Nephron progenitor cell (in vitro differentiated cells): Measurements from ENCODE around the gene RHBDF2.

Source experiments
- DNase-seq: peaks from one replicate; pipeline ENCODE4 v3.0.0; 2021
- H3K27ac Mint-ChIP-seq: 2 replicates; pipeline ENCODE4 v1.8.0; 2021; ENCODE audit warnings: mild to moderate bottlenecking, moderate library complexity, mixed read lengths
- H3K27me3 Mint-ChIP-seq: 2 replicates; pipeline ENCODE4 v1.8.0; 2021; ENCODE audit warnings: mild to moderate bottlenecking, low read depth, mixed read lengths; ENCODE audit not compliant: poor library complexity
- H3K36me3 Mint-ChIP-seq: 2 replicates; pipeline ENCODE4 v1.8.0; 2021; ENCODE audit warnings: low read depth, mixed read lengths
- H3K4me1 Mint-ChIP-seq: 2 replicates; pipeline ENCODE4 v1.8.0; 2021; ENCODE audit warnings: mixed read lengths
- H3K4me3 Mint-ChIP-seq: 2 replicates; pipeline ENCODE4 v1.8.0; 2021; ENCODE audit warnings: mild to moderate bottlenecking, moderate library complexity, mixed read lengths
- H3K9me3 Mint-ChIP-seq: 2 replicates; pipeline ENCODE4 v1.8.0; 2021; ENCODE audit warnings: mild to moderate bottlenecking, moderate library complexity, mixed read lengths
- TF ChIP-seq, protein P1 (sequence below): fragments of 200-600 bp; sonication (generic); IDR thresholded peaks from 2 replicates; pipeline ENCODE4 v1.5.0; 2021; ENCODE audit warnings: antibody characterized with exemption

RHBDF2 gene

DNA sequence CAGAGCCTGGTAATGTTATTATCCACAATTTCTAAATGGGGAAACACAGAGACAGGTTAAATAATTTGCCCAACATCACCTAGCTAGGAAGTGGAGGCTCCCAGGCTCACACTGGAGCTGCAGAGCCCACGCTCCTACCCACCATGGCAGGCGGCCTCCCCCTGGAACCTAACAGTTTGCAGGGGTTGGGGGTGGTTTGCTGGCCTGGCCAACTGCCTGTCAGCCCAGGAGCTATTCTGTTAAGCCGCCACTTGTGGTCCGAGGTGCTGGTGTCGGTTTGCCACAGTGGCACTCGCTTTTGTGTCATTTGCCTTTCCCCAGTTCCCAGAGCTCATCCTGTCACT, 42.2 kb upstream of the RHBDF2 start:
- Mint-ChIP-seq H3K36me3 (no peaks in the 10 kb centered on the region), H3K9me3 (no peaks in the 10 kb centered on the region), H3K4me3 (no peak overlapping the region), H3K4me1 (peaks cover 59% of the 10 kb centered on the region), H3K27ac (no peak overlapping the region), H3K27me3 (peaks cover 70% of the 10 kb centered on the region)
- DNase-seq, result no peak
- TF ChIP-seq, protein P1, sequence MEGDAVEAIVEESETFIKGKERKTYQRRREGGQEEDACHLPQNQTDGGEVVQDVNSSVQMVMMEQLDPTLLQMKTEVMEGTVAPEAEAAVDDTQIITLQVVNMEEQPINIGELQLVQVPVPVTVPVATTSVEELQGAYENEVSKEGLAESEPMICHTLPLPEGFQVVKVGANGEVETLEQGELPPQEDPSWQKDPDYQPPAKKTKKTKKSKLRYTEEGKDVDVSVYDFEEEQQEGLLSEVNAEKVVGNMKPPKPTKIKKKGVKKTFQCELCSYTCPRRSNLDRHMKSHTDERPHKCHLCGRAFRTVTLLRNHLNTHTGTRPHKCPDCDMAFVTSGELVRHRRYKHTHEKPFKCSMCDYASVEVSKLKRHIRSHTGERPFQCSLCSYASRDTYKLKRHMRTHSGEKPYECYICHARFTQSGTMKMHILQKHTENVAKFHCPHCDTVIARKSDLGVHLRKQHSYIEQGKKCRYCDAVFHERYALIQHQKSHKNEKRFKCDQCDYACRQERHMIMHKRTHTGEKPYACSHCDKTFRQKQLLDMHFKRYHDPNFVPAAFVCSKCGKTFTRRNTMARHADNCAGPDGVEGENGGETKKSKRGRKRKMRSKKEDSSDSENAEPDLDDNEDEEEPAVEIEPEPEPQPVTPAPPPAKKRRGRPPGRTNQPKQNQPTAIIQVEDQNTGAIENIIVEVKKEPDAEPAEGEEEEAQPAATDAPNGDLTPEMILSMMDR, result no peak

DNA sequence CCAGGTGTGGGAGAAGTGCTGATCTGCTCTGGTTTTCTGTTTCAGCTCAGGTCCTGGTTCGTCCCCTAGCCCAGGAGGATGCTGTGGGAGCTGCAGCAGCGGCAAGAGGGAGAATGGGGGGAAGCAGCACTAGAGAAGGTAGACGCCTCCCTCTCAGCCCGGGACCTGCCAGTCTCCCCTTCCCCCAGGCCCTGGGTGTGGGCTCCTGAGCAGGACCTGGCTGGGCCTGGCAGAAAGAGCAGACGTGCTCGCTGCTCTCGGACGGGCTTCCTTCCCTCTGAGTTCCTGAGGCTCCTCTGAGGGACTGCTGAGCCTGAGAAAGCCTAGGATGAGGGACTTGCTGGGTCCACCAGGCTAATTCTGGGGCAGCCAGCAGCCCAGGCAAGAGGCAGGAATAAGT, 41.8 kb upstream of the RHBDF2 start:
- no peaks in the 10 kb centered on the region for H3K9me3 Mint-ChIP-seq
- H3K4me3 Mint-ChIP-seq, result peak overlapping the region; percentile 43
- TF ChIP-seq, protein P1, result no peak
- H3K27ac Mint-ChIP-seq, result no peak overlapping the region
- peaks cover 73% of the 10 kb centered on the region for H3K27me3 Mint-ChIP-seq
- H3K36me3 Mint-ChIP-seq, result no peaks in the 10 kb centered on the region
- peaks cover 60% of the 10 kb centered on the region for H3K4me1 Mint-ChIP-seq
- no peak for DNase-seq

DNA sequence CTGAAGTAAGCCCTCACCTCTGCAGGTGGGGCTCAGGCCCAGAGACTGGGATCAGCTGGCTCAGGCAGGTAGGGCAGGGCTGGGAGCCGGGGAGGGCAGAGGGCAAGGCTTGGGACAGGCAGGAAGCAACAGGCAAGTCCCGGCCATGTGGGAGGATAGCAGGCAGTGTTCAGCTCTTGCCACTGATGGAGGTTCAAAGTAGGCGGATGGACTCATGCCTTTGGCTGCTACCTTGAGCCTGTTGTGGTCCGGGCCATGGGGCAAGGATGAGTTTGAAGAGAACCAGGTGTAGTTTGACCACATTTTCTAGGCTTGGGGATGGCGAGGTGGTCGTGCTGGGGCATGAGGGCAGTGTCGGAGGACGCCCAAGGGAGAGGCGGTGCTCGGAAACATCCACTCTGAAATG, 41.3 kb upstream of the RHBDF2 start:
- Mint-ChIP-seq H3K27me3 (peaks cover 75% of the 10 kb centered on the region), H3K36me3 (no peaks in the 10 kb centered on the region), H3K4me1 (peaks cover 60% of the 10 kb centered on the region), H3K9me3 (no peaks in the 10 kb centered on the region), H3K27ac (no peak overlapping the region), H3K4me3 (peak overlapping the region; percentile 43)
- TF ChIP-seq, protein P1, result no peak
- DNase-seq, result no peak

DNA sequence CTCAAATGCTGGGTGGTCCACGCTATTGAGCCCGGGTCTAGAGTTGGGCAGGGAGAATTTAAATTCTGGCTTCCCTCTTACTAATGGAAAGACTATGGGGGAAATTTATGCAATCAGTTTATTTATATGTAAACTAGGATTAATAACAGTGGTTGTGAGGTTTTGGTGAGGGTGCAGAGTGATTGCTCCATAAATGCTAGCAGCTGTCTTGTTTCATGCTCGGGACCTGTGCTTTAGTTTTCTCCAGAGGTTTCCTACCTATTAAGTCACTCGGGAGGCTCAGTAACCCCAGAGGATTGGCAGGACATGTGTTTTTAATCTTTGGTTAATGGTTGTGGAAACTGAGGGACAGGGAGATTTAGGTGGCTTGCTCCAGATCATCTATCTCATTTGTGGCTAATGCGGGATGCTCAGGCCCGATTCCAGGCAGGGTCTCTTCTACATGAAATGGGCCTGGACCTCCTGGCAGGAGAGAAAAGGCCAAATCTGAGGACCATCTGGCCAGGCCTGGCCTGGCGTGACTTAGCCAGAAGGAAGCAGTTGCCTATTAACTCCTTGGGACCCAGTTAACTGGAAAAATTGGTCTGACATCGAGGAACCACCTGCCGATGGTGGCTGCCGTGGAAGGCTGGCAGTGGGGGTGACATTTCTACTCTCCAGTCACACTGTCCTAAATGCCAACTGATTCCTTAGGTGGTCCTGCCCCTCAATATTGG, 40.7 kb upstream of the RHBDF2 start:
- Mint-ChIP-seq H3K27me3 (peaks cover 82% of the 10 kb centered on the region), H3K9me3 (no peaks in the 10 kb centered on the region), H3K36me3 (no peaks in the 10 kb centered on the region), H3K27ac (no peak overlapping the region), H3K4me1 (peaks cover 60% of the 10 kb centered on the region), H3K4me3 (no peak overlapping the region)
- DNase-seq, result no peak
- TF ChIP-seq, protein P1, result no peak

DNA sequence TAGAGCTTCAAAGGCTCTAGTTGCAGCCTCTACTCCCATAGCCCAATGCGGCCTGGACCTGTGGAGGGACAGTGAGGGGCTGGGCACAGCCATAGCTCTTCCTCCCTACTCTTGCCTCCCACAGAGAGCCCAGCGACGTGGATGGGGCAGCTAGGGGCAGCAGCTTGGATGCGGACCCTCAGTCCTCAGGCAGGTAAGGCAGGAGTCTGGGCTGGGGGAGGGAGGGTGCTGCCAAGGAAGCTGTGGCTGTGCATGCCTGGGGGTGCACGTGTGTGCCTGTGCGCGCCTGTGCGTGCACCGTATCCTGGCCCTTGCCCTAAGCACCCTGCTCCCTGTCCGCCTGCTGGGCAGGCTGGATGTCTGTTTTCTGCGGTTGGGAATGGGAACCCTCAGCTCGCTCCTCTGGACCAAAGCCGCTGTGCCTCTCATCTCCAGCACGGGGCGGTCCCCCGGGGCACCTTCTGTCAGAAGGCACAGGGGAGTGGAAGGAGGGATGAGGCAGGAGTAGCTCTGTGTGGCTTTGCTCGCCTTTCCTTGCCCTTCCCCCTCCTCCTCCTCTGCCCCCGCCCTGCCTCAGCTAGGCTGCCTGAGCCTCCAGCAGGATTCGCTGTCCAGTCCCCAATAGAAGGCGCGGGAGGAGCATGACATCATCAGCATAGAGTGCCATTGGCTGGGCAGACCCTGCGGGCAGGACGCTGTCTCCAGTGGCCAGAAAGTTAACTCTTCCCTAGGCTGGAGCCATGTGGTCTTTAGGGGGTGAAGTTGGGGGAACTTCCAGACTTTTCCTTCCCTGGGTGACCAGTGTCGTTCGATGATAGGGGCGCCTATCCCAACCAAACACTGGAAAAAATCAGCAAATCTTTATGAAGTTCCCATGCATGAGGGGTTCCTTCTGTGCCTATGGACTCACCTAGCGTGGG, 39.4 kb upstream of the RHBDF2 start:
- Mint-ChIP-seq H3K4me3 (peak overlapping the region; percentile 74), H3K27me3 (peaks cover 83% of the 10 kb centered on the region), H3K27ac (no peak overlapping the region), H3K4me1 (peaks cover 62% of the 10 kb centered on the region), H3K9me3 (no peaks in the 10 kb centered on the region), H3K36me3 (no peaks in the 10 kb centered on the region)
- peak; percentile 88 for DNase-seq
- TF ChIP-seq, protein P1, result peak; percentile 7
